Activated CD8-positive, alpha-beta memory T cell treated with anti-CD3 and anti-CD28 coated beads for 24 hours (primary cell): ENCODE measurements around the gene AADACL3.
"Not testable (repeated sequence)": the region's sequence is repeated elsewhere in the genome, so short reads cannot be mapped to it uniquely, and the experiment has no call there.

Source experiments
- DNase-seq: peaks from one replicate; pipeline ENCODE4 v3.0.0-alpha.2; 2020

The AADACL3 gene

DNA sequence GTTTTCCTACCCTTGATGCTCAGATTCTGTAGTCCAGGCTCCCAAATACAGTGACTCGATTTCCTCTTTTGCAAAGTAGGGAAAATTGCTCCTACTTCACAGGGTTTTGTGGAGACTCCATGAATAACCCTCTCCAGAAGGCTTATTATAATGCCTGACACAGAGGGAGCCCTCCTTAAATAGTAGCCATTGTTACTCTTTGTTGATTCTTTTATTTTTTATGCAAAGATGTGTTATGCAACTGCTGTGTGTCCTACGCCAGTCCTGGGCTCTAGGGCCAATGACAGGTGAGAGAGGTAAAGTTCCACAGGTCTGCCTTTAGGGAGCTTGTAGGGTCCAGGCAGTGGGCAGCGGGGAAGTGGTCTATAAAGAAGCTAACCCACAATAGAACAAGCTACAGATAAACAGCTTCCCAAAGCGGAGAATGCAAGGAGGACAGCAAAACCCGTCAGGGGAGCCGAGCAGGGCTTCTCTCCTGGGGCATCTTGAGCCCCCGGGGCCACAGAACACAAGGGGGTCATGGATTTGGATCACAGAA lies 1.5 kb downstream of the AADACL3 start:
- no peak for DNase-seq

DNA sequence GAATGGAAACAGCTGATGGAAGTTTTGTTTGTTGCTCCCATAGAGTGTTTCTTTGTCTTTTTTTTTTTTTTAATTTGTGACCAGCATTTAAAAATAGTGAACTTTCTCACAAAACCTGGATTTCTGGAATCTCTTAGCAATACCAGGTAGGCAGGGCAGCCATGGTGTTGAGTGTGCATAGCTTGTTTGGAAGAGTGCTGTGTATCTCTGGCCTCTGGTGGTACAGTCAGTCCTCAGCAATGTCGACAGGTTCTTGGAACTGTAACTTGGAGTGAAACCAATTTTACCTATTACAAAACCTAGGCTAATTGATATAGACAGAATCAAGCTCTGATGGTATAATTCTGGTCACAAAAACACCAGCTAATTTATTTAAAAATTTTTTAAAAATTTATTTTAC lies 6.7 kb downstream of the AADACL3 start:
- no peak for DNase-seq

DNA sequence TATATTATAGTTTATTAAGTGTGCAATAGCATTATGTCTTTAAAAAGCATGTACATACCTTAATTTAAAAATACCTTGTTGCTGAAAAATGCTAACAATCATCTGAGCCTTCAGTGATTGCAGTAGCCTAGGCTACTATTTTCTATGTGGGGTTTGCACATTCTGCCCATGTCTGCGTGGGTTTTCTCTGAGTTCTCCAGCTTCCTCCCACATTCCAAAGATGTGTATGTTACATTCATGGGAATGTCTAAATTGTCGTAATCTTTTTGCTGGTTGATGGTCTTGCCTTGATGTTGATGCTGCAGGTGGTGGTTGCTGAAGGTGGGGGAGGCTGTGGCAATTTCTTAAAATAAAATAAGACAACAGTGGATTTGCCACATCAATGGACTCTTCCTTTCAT lies 12.5 kb downstream of the AADACL3 start:
- DNase-seq, result no peak

DNA sequence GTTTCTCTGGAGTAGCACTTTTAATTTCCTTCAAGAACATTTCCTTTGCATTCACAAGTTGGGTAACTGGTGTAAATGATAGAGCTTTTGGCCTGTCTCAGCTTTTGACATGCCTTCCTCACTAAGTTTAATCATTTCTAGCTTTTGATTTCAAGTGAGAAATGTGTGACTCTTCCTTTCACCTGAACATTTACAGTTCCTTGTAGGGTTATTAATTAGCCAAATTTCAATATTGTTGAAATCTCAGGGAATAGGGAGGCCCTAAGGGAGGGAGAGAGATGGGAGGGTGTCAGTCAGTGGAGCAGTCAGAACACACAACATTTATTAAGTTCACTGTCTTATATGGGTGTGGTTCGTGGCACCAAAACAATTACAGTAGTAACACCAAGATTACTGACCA lies 14.2 kb downstream of the AADACL3 start:
- no peak for DNase-seq

DNA sequence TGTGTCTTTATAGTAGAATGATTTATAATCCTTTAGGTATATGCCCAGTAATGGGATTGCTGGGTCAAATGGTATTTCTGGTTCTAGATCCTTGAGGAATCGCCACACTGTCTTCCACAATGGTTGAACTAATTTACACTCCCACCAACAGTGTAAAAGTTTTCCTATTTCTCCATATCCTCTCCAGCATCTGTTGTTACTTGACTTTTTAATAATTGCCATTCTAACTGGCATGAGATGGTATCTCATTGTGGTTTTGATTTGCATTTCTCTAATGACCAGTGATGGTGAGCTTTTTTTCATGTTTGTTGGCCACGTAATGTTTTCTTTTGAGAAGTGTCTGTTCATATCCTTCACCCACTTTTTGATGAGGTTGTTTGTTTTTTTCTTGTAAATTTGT lies 15.2 kb downstream of the AADACL3 start:
- not testable (repeated sequence) for DNase-seq

DNA sequence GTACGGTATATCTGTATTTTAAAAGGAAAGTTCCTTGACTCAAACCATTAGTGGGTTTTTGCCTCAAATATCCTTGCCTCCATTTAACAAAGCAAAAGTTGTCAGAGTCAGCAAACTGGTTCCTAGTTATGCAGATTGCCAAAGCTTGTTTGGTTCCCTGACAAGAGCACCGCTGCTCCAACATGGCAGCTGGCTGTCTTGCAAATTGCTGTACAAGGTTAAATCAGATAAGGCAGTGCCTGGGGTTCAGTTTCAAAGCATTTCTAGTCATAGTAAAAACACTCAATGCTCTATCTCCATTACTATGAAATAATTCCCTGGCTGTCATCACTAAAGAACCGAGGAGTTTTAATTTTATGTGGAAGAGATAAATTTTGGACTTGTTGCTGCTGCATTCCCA lies 18.7 kb downstream of the AADACL3 start:
- DNase-seq, result no peak

DNA sequence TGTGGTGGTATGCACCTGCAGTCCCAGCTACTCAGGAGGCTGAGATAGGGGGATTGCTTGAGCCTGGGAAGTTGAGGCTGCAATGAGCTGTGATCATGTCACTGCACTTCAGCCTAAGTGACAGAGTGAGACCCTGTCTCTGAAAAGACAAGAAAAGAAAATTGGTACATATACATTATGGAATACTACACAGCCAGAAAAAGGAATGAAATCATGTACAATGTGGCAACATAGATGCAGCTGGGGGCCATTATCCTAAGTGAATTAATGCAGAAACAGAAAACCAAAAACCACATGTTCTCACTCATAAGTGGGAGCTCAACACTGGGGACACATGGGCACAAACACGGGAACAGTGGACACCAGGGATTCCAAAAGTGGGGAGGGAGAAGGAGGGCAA lies 23.0 kb downstream of the AADACL3 start:
- no peak for DNase-seq

DNA sequence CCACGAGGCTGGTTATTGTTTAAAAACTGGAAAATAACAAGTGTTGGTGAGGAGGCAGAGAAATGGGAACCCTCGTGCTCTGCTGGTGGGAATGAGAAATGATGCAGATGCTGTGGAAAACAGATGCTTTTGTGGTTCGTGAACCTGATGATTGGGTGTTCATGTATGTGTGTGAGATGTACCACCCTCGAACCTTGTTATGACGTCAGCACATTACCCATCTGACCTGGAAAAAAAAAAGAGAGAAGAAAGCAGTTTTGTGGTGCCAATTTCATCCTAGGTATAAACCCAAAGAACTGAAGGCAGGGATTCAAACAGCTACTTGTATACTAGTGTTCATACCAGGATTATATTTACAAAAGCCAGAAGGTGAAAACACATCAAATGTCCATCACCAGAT lies 23.7 kb downstream of the AADACL3 start:
- DNase-seq, result no peak

DNA sequence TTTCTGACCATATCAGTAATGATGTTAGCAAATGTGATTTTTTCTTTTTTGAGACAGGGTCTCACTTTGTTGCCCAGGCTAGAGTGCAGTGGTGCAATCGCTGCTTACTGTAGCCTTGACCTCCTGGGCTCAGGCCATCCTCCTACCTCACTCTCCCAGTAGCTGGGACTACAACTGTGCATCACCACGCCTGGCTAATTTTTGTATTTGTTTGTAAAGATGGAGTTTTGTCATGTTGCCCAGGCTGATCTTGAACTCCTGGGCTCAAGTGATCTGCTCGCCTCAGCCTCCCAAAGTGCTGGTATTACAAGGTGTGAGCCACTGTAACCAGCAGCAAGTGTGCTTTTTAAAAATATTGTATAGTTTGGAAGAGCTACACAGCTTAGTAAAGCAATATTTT lies 26.0 kb downstream of the AADACL3 start:
- DNase-seq, result no peak

DNA sequence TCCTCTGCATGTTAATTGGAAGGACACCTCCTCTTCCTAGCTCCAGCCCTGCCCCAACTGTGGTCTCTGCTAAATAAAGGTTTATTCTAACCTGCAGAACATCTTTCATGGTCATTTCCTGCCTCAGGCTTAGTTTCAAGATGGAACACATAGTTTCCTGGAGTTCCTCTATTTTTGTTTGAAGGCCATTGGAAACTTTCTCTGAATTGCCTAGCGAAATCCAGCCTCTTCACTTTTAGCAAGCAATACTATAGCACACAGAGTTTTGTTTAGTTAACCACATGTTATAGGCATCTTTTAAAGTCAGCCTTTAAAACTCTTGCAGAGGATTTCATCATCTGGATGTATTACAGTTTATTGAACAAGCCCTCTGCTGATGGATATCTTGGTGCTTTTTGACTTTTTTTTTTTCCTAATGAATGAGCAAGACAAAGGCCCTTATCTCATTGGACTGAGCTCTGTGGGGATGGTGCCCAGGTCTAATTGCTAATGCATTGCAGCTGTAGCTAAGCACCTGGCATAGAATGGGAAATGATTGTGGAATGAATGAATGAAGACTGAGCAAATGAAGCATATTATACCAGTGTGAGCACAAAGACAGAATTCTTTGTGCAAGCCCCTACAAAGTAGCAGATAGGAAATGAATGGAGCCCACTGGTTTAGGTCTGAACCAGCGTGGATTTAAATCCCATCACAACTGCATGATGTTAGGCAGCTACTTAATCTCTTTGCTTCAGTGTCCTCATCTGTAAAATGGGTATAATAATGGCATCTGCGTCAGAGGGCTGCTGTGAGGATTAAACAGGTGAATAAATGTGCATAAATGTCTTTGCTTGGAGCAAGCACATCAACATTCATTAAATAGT lies 29.4 kb downstream of the AADACL3 start:
- no peak for DNase-seq

DNA sequence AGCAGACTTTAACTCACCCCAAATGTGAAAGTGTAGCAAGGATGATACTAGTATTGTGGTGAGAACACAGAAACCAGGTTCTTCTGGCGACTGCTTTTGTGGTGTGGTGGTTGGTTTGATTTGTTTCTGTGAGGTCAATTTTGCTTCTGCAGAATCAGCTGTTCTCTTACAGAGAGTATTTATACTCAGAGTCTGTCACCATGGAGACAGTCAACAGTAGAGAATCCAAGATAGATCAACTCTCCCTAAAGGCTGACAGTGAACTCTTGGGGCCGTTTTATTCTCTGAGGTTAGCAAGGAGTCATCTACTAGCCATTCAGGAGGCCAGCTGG lies 30.0 kb downstream of the AADACL3 start, which contains the start of gene CFAP107:
Gene CFAP107 (plus strand): TSS at position 209 of the 332 bp plus-strand sequence. CDS start 231 bp downstream, outside the sequence.
- DNase-seq, result no peak

DNA sequence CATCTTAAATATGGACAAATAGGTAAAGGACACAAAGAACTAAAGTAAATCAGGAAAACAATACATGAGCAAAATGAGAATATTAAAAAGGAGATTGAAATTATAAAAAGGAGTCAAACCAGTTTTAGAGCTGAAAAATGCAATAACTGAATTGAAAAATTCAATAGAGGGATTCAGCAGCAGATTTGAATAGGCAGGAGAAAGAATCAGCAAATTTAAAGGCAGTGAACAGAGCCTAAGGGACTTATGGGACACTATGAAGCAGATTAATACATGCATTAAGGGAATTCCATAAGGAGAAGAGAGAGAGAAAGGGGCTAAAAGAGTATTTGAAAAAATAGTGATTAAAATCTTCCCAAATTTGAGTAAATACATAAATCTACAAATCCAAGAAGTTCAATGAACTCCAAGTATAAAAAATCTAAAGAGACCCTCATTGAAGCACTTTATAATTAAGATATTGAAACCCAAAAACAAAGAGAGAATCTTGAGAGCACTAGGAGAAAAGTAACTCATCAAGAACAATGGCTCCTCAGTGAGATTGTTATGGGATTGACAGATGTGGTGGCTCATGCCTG lies 33.0 kb downstream of the AADACL3 start:
- DNase-seq, result no peak

DNA sequence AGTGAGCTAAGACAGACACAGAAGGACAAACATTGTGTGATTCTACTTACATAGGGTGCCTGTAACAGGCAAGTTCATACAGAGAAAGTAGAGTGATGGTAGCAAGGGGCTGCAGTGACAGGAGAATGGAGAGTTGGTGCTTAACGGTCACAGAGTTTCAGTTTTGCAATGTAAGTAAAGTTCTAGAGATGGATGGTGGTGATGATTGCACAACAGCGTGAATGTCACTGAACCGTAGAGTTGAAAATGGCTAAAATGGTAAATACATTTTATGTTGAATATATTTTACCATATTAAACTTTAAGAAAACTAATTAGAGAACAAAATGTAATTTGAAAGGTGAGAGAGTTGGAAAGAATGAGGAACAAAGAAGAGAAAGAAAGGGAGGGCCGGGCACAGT lies 38.8 kb downstream of the AADACL3 start:
- no peak for DNase-seq

DNA sequence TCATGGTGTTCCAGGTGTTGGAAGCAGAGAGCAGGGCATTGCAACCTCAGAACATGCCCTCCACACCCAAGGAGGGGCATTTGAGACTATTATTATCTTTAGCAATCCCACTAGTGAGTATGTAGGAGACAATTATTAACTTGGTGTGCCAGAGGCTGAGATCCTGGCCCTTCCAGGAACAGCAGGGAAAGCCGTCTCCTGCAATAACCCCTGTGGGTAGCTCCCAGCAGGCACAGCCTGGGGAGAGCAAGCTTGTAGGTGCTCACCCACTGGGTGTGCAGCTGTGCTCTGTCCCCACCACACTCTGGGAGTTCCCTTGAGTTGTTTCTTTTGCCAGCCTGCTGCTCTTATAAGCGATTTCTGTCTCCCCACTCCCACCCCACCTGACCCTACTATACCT lies 40.4 kb downstream of the AADACL3 start:
- DNase-seq, result no peak

DNA sequence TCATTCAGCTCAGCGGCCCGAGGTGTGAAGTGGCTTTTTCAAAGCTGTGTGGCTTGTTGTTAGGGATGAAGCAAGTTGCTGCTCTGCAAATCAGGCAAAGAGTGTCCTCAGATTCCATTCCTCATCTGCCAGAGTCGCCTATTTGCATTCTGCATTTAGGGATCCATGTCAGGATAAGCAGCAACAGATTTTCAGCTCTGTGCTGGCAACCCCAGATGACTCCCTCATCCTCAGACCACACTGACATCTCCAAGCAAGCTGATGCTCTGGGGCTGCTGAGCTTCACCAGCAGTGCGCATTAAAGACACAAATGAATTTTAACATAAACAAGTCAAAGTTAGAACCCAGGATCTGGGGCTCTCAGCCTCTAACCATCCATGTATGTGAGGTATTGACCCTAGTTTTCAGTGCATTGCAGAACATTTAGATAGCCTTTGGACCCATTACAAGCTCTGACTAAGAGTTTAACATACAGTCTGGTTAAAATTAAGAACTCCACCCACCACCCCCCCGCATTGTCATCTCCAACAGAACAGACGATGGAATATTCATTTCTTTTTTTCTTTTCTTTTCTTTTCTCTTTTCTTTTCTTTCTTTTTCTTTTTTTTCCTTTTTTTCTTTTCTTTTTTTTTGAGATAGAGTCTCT lies 41.0 kb downstream of the AADACL3 start:
- DNase-seq, result no peak

DNA sequence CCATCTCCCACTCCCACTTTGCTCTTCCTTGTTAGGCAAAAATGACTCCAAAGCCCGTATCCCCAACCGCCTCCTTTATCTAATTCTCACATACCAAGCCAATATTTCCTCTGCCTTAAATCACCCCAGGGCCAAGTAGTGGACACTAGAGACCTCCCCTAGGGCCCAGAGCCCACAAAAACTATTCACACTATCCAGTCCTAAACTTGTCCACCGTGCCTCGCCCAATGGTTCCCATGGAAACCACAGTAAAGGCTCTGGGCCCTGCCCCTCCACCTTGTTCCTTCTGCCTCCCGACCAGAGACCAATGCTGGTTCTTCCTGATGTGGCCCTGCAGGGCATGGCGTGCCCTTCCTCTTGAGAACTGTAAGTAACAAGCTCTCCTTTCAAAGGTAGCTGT lies 41.9 kb downstream of the AADACL3 start:
- no peak for DNase-seq

DNA sequence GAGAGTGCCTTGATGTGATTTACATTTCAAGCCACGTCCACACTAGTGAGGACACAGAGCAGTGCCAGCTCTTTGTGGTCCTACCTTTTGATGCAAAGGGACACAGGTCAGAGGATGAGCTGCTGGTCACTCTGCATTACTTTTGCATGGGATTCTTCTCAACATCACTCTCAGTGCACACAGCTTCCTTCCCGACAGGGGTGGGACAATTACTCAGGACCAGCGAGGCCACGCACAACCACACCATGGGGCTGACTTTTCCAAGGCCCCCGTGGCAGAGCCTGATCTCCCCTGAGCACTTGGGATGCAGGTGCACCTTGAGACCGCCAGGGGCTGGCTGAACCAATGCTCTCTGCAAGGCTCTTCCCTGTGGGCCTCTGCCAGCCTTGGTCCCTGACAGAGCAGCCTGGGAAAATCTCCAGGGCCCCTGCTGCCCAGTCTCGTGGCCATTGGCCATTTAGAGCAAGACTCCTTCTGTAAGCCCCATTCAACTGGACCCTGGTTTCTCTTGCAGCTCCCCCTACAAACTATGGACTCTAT lies 44.4 kb downstream of the AADACL3 start:
- no peak for DNase-seq

DNA sequence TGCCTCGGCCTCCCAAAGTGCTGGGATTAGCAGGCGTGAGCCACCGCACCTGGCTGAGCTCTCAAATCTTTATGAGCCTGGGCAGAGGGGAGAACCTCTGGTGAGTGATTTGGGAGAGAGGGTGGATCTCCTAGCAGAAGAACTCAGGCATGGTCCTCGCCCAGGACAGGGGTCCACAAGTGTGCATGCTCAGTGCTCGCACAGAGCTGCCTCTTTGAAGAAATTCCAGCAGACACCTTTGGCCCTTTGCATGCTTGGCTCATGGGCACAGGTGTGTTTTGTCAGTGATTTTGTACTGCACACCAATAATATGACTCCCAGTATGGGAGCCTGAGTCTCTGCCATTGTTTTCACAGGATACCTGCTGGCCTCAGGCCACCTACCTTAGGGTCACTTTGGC lies 45.9 kb downstream of the AADACL3 start:
- DNase-seq, result no peak

DNA sequence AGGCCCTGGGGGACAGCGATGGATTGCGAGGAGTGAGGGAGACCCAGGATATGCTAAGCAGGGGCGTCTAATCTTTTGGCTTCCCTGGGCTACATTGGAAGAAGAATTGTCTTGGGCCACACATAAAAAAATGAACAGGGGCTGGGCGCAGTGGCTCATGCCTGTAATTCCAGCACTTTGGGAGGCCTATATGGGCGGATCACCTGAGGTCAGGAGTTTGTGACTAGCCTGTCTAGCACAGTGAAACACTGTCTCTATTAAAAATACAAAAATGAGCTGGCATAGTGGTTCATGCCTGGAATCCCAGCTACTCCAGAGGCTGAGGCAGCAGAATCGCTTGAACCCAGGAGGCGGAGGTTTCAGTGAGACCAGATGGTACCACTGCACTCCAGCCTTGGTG lies 46.9 kb downstream of the AADACL3 start:
- DNase-seq, result no peak

DNA sequence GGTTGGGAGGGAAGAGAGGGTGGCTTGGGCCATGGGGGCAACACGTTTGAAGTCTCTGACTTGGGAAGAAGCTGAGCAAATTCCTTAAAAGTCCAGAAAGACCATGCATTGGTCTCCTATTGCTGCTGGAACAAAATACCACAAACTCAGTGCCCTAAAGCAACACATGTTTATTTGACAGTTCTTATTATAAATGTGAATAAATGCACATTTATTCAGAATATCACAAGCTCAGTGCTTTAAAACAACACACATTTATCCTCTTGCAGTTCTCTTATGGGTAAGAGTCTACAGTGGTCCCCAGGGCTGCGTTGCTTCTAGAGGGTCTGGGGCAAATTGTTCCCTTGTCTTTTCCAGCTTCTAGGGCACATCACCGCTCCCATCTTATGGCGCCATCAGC lies 47.6 kb downstream of the AADACL3 start:
- no peak for DNase-seq

DNA sequence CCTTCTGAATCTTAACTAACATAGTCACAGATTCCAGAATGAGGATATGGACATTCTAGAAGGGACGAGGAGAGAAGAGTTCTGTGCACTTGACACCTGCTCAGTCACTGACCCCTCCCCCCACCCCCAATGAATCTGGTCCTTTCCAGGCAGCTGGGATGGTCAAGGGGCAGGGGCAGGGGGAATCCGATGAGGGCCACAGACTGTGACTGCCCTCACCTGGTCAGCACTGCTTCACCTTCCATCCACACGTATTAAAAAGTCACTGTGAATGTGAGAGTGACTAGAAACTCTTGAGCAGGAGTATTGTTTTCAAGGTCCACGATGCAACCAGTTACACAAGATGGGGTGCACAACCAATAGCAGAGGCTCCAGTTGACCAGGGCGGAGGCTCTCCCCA lies 48.1 kb downstream of the AADACL3 start:
- no peak for DNase-seq

DNA sequence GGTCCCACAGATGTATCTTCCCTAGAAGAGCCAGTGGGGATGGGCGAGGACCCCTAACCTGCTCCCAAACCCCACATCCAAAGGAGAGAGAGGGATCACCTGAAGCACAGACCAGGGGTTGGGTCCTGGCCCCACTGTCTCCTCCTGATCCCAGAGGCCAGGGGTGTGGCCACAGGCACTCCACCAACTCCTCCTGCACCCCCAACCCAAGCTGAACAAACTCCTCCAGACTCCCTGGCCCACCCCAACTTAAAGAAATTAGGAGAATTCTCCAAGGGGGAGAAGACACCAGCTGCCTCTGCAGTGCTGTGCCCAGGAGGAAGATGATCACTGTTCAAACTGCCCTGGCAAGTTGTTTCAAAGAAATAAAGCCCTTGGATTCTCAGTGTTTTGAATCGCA lies 53.1 kb downstream of the AADACL3 start:
- no peak for DNase-seq

DNA sequence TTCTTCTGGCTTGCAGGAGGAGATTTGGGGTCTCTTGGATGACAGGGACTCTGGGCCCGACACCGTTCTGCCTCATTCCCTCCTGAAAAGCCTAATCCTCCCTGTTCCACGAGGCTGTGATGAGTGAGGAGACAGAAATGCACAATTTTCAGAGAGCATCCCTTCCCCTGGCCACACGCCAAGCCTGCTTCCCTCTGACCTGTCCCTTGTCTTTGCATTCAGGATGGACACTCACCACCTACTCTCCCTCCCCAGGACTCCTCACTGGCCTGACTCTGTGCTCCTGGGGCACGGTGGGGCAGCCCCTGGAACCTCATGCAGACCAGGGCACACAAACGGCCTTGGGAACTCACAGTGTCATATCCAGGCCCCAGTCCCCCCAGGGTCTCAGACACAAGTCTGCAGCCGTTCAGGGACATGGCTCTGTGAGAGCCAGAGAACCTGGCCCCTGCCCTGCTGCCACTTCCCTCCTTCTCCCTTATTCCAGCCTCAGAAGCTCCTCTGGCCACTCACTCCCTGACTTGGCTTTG lies 54.1 kb downstream of the AADACL3 start:
- no peak for DNase-seq

DNA sequence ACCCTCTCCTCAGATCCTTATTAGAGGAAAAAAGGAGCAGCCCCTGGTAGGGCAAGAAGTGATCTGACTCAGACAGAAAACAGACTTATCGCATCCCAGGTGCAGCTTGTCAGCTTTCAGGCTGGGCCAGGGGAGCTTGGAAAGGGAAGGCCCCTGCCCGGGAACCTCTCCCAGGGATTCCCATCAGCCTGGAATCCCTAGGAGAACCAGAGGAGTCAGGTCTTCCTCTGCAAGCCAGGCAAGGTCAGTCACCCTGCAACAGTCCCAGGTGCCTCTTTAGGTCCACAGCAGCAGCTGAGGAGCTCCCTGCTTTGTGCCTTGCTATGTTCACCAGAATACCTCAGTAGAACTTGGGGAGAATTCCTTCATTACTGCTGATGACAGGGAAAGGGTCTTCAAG lies 54.7 kb downstream of the AADACL3 start:
- DNase-seq, result no peak
